MM.1S (cell line): Measurements from ENCODE around the gene OSBPL2.

Experiments
- EZH2 ChIP-seq: fragments of 300-600 bp; sonication (generic); optimal IDR thresholded peaks from 2 replicates; pipeline ENCODE3; 2017; ENCODE audit warnings: low read depth, mild to moderate bottlenecking, antibody characterized with exemption, low read length, mixed read lengths
- TF ChIP-seq, protein P1 (sequence below): fragments of 300-600 bp; sonication (generic); IDR thresholded peaks from 2 replicates; pipeline ENCODE4 v1.5.1; 2016; ENCODE audit warnings: antibody characterized with exemption, low read length, mixed read lengths

- TF ChIP-seq, protein P1, sequence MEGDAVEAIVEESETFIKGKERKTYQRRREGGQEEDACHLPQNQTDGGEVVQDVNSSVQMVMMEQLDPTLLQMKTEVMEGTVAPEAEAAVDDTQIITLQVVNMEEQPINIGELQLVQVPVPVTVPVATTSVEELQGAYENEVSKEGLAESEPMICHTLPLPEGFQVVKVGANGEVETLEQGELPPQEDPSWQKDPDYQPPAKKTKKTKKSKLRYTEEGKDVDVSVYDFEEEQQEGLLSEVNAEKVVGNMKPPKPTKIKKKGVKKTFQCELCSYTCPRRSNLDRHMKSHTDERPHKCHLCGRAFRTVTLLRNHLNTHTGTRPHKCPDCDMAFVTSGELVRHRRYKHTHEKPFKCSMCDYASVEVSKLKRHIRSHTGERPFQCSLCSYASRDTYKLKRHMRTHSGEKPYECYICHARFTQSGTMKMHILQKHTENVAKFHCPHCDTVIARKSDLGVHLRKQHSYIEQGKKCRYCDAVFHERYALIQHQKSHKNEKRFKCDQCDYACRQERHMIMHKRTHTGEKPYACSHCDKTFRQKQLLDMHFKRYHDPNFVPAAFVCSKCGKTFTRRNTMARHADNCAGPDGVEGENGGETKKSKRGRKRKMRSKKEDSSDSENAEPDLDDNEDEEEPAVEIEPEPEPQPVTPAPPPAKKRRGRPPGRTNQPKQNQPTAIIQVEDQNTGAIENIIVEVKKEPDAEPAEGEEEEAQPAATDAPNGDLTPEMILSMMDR = no peak
- no peak for TF ChIP-seq EZH2
Observed at GRCh38 chr20:62269871-62270270, 31.6 kb downstream of the OSBPL2 start.
